Midbrain (tissue), 1 donor: ENCODE results near the gene SH3BP5.

ENCODE experiments used
- DNase-seq: peaks from one replicate; lab custom pipeline; 2025; lab: John Stamatoyannopoulos, UW

Gene SH3BP5

GRCh38 chr3:15253023-15253697 is 79.2 kb downstream of the SH3BP5 start:
- DNase-seq: no peak

GRCh38 chr3:15246186-15246585 is 86.2 kb downstream of the SH3BP5 start:
- DNase-seq: no peak

GRCh38 chr3:15243822-15244482 is 88.4 kb downstream of the SH3BP5 start:
- DNase-seq: no peak

DNA sequence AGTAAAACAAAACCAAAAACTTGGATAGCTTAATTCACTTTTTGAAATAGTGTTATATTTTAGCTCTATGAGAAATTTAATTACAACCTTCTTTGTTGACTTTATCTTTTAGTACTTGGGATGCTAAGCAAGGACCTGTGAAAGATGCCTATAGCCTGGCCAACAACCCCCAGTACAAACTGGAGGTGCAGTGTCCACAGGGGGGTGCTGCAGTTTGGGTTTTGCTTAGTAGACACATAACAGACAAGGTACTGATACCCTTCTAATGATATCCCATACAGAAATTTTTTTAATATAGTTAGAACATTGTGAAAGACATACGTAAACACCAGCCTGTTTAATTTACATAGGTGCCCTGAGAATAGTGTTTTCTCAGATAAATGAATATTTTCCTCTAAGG is 91.0 kb downstream of the SH3BP5 start:
- DNase-seq: no peak

DNA sequence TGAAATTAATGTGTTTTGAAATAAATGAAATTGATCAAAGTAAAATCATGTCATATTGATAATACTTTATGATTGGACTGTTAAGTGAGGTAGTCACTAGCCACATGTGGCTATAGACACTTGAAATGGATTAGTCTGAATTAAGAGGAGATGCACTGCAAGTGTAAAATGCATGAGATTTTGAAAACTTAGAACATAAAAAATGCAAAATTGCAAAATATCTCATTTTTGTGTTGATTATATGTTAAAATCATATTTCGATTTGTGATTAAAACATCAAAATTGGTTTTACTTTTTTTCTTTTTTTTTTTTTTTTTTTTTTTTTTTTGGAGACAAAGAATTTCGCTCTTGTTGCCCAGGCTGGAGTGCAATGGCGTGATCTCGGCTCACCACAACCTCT is 103.1 kb downstream of the SH3BP5 start:
- DNase-seq: no peak

- DNase-seq: no peak
Observed at GRCh38 chr3:15228147-15228546, 104.2 kb downstream of the SH3BP5 start.

DNA sequence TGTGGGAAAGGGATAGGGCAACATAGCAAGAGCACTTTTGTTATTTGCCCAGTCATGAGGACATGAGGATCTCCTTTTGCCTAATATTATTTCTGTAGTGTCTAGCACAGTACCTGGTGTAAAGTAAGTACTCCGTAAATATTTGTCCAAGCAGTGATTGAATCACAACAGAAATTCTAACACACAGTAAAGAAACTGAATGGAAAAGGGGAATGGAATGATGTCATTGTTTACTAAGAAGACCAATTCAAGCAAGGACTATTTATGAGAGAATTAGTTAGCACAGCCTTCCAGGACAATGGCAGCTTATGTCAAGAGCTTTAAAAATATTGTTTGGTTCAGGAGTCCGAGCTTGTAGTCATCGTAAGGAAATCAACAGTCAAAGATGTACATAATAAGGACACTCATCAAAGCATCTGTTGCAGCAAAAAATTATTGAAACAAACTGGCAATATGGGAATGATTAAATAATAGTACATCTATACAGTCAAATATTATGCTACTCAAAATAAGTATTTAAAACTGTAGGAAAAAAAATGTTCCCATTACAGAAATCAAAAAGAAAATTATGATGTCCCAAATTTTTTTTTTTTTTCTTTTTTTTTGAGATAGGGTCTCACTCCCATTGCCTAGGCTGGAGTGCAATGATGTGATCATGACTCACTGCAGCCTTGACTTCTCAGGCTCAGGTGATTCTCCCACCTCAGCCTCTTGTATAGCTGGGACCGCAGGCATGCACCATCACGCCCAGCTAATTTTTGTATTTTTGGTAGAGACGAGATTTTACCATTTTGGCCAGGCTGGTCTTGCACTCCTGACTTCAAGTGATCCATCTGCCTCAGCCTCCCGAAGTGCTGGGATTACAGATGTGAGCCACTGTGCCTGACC is 108.5 kb downstream of the SH3BP5 start:
- DNase-seq: peak; percentile 21

DNA sequence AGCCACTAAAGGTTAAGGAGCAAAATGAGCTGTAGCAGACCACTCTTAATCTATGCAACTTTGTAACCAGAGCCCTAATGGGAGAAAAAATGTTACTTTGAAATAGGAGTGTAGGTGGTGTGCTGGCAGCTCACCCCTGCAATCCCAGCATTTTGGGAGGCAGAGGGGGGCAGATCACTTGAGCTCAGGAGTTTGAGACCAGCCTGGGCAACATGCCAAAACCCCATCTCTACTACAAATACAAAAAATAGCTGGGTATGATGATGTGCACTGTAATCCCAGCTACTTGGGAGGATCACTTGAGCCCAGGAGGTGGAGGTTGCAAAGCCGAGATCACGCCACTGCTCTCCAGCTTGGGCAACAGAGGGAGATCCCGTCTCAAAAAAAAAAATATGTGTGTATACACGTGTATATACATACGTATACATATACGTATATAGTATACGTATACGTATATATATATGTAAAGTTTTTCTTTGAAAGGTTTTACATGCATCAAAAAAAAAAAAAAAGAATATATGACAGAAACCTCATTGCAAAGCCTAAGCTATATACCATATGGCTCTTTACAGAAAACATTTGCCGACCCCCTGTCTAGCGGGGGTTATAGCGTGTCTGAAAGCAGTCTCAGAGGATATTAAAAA is 110.7 kb downstream of the SH3BP5 start:
- DNase-seq: no peak

DNA sequence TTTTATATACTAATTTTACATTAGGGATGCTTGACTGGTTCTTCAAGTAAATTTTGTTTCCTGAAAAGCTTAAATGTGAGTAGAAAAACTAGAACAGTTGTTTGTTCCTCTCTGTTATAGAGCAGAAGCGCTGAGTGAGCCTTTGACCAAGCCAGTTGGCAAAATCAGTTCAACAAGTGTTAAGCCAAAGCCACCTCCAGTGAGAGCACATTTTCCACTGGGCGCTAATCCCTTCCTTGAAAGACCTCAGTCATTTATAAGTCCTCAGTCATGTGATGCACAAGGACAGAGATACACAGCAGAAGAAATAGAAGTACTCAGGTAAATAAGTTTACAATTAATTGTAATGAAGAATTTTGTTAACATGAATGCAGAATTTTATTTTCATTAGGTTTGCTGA is 111.7 kb downstream of the SH3BP5 start:
- peak; percentile 15 for DNase-seq

DNA sequence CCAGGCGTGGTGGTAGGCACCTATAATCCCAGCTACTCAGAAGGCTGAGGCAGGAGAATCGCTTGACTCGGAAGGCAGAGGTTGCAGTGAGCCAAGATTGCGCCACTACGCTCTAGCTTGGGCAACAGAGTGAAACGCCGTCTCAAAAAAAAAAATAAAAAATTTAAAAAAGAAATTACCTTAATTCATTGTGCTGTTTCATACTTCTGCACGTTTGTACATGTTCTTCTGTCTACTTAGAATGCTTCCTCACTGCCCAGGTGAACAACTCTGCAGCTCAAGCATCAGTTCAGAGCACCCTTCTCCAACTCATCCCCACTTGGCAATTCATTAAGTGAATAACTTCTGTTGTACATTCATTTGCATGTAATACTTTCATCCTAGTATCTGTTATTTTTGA is 112.3 kb downstream of the SH3BP5 start:
- no peak for DNase-seq

GRCh38 chr3:15218689-15219088 is 113.7 kb downstream of the SH3BP5 start:
- DNase-seq: no peak

- DNase-seq: no peak
Observed at GRCh38 chr3:15217841-15218267, 114.5 kb downstream of the SH3BP5 start.

- DNase-seq: no peak
Observed at GRCh38 chr3:15217011-15217671, 115.2 kb downstream of the SH3BP5 start.

DNA sequence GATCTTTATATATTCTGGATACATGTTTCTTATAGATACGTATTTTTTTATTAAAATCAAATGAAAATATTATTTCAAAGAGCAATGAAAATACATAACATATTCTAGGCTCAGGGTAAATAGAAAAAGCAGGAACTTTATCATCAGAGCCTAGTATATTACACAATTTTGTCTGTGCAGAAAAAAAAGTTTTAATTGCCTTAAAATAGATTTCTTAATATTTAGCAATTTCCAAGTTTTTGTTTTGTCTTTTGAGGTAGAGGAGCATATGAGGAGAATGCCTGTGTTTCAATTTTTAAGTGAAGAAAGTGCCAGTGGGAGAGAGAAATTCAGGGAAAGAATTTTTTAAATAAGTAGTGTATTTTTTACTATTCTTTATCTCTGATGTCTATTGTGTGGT is 115.9 kb downstream of the SH3BP5 start:
- DNase-seq: no peak

GRCh38 chr3:15215996-15216395 is 116.4 kb downstream of the SH3BP5 start:
- DNase-seq: no peak

- no peak for DNase-seq
Observed at GRCh38 chr3:15214758-15215157, 117.6 kb downstream of the SH3BP5 start.

DNA sequence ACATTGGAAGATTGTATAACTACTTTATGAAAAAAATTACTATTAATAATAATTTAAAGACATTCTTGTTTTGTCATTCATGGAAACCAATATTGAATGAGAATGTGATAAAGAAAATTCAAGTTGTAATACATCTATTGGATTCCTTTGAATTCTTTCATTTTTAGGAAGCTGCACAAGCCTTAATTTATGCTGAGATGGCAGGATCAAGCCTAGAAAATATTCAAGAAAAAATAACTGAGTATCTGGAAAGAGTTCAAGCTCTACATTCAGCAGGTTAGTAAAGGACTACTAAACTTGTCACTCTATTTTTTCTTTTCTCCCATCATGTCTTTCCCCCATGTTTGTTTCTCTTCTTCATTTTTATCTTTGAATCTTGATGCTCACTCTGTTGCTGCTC is 120.4 kb downstream of the SH3BP5 start:
- DNase-seq: no peak

- no peak for DNase-seq
Observed at GRCh38 chr3:15207836-15208504, 124.4 kb downstream of the SH3BP5 start.

- DNase-seq: no peak
Observed at GRCh38 chr3:15206662-15207576, 125.5 kb downstream of the SH3BP5 start.
